ENCODE data around the gene FOXJ1.

The FOXJ1 gene

DNA sequence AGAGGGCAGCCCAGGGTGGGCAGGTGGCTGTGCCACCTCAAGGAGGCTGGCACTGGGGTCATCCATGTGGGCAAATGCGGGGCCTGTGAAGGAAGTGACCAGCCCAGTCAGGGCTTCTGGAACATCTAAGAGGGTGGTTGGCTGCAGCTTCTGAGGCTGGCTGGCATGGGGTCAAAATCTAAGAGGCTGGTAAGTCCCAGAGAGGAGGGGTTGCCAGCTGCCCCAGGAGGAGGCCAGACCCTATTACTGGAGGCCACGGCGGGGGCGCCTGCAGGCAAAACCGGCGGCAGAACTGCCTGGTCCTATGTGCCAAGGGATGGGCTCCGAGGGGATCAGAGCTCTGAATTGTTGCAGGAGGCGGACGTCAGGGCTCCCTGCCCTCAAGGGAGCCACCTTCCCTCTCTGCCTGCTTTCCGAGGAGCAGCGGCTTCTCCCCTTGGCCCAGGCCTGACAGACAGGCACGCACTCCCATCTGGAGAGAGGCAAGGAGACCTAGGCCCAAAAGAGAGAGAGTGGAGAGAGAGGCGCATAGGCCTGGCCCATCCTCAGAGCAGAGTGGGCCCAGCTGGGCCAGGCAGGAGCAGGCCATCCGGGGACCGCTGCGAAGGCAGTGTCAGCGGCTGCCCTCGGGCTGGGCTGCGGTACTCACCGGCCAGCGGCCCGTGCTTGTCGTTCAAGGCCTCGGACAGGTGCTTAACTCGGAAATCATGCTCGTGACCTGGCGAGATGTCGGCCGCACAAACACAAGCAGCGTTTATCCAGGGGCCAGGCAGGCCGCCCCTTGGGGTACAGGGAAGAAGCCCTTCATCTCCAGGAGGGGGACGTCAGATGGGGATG is 51.1 kb downstream of the FOXJ1 start:
- no peak for DNase-seq

DNA sequence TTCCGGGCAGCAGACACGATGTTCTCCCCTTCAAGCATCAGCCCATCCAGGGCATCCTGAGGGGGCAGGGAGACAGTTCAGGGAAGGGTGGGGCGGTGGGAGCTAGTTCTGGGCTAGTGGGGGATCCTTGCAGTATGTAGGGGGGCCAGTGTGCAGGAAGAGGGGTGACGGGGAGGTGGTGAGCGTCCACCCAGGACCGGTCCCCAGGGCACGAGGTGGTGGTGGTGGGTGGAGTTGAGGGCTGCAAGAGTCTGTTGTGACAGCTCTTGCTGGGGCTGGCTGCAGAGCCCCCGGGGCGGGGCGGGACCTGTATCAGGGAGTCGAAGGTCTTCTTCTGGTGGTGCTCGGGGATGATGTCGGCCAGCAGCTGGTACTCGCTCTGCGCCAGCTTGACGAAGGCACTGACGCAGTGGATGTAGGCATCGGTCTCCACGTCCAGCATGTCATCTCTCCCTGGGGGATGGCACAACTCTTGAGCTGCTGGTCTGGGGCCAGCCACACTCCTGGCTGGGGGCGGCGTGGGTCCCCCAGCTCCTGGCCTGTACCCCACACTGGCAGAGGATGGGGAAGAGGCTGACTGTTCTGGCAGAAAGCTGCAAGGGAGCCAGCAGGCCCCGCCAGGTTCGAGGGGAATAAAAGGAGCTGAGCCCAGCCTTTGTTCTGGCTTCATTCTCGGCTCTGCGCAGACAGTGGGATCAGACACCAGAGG is 52.0 kb downstream of the FOXJ1 start:
- no peak for DNase-seq

GRCh38 chr17:76088041-76088867 is 52.8 kb downstream of the FOXJ1 start:
- DNase-seq, result no peak

- no peak for DNase-seq
Observed at GRCh38 chr17:76087531-76087930, 53.5 kb downstream of the FOXJ1 start.

- DNase-seq, result no peak
Observed at GRCh38 chr17:76086384-76086783, 54.7 kb downstream of the FOXJ1 start.
